GM13976 (cell line): ENCODE data around the gene COL26A1.

Experiments
- DNase-seq: peaks from one replicate; pipeline ENCODE4 v3.0.0; 2012; ENCODE audit warnings: low spot score
- CTCF ChIP-seq: IDR thresholded peaks from 2 replicates; pipeline ENCODE4 v1.5.1; 2012; ENCODE audit warnings: borderline replicate concordance, mild to moderate bottlenecking; ENCODE audit not compliant: insufficient read depth; ENCODE audit errors: extremely low read depth, missing control alignments, control extremely low read depth
- in situ Hi-C: fragments of 300-500 bp; cut with MboI; formaldehyde crosslinking; loops from one replicate; pipeline ENCODE4 v1.12.0; 2022; ENCODE audit warnings: low sequenced_read_pairs, mixed read lengths, inconsistent platforms; ENCODE audit not compliant: unreplicated experiment

The COL26A1 gene

GRCh38 chr7:101534015-101534803 lies 171.5 kb downstream of the COL26A1 start:
- in situ Hi-C loops = loop anchor here (25.0 kb wide), 1 partner anchor 853 kb away; the partner anchor contains the start of gene PRKRIP1
- DNase-seq = no peak
- no peak for TF ChIP-seq CTCF

- in situ Hi-C loops = loop anchor here (25.0 kb wide), 1 partner anchor 852 kb away; the partner anchor contains the start of gene PRKRIP1
- DNase-seq = no peak
- TF ChIP-seq CTCF = no peak
These were observed 172.2 kb downstream of the COL26A1 start for GRCh38 chr7:101534873-101535272.

GRCh38 chr7:101535351-101535751 lies 172.7 kb downstream of the COL26A1 start:
- in situ Hi-C loops = loop anchor here (25.0 kb wide), 1 partner anchor 852 kb away; the partner anchor contains the start of gene PRKRIP1
- no peak for TF ChIP-seq CTCF
- DNase-seq = no peak

DNA sequence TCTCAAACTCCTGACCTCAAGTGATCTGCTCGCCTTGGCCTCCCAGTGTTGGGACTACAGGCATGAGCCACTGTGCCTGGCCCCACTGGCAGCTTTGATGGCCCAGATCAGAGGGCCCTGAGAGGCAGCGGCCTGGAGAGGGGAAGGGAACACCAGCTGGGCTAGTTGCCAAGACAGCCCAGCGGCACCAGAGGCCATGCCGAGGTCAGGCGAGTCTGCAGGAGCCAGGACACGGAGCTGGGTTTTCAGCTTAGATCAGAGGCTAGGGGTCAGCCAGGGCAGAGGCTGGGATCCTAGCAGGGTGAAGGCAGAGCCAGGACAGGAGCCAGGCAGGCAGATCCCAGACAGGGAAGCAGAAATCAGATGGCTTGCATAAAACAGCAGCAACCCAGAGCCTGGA lies 173.6 kb downstream of the COL26A1 start:
- in situ Hi-C loops = loop anchor here (25.0 kb wide), 1 partner anchor 851 kb away; the partner anchor contains the start of gene PRKRIP1
- TF ChIP-seq CTCF = no peak
- no peak for DNase-seq

DNA sequence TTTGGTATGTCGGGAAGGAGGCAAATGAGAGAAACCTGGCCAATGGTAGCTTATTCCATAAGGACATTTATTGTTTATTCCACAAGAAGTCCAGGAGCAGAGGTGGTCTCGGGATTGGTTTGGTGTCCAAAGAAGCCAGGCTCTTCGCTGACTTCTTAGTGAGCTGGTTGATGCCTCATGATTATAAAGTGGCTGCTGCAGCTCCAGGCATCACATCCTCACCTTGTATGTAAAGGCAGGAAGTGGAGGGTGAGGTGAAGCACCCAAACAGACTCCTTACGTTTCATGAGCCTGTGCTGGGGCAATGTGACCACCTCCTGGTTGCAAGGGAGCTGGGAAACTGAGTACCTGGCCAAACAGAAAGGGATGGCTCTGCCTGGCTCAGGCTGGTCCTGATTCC lies 174.0 kb downstream of the COL26A1 start:
- DNase-seq = no peak
- TF ChIP-seq CTCF = no peak
- in situ Hi-C loops = loop anchor here (25.0 kb wide), 1 partner anchor 851 kb away; the partner anchor contains the start of gene PRKRIP1

GRCh38 chr7:101537205-101537604 lies 174.5 kb downstream of the COL26A1 start:
- no peak for DNase-seq
- in situ Hi-C loops = loop anchor here (25.0 kb wide), 1 partner anchor 850 kb away; the partner anchor contains the start of gene PRKRIP1
- TF ChIP-seq CTCF = no peak
